Neural cell (in vitro differentiated cells): ENCODE data around the gene CALY.
"Not testable (repeated sequence)": the region's sequence is repeated elsewhere in the genome, so short reads cannot be mapped to it uniquely, and the experiment has no call there.

Experiments
- CTCF ChIP-seq: fragments of 450-650 bp; IDR thresholded peaks from 2 replicates; pipeline ENCODE4 v1.5.1; 2014; ENCODE audit warnings: antibody characterized with exemption, mild to moderate bottlenecking, moderate library complexity; ENCODE audit not compliant: poor library complexity, severe bottlenecking
- EP300 ChIP-seq: fragments of 450-650 bp; conservative IDR thresholded peaks from 2 replicates; pipeline ENCODE4 v1.6.1; 2014; ENCODE audit warnings: antibody characterized with exemption, mild to moderate bottlenecking, moderate library complexity; ENCODE audit not compliant: poor library complexity, severe bottlenecking
- EZH2 ChIP-seq: fragments of 200-600, 300-800 bp; shearing (Covaris generic), sonication (generic); IDR thresholded peaks from 2 replicates; pipeline ENCODE4 v1.6.1; 2014; ENCODE audit warnings: antibody characterized with exemption, low read length, borderline replicate concordance, mild to moderate bottlenecking; ENCODE audit not compliant: insufficient read depth, poor library complexity, severe bottlenecking
- MXI1 ChIP-seq: fragments of 450-650 bp; conservative IDR thresholded peaks from 2 replicates; pipeline ENCODE4 v1.6.1; 2014; ENCODE audit warnings: antibody characterized with exemption, mild to moderate bottlenecking; ENCODE audit not compliant: poor library complexity, severe bottlenecking
- POLR2AphosphoS5 ChIP-seq: IDR thresholded peaks from 2 replicates; pipeline ENCODE4 v1.6.1; 2012
- RAD21 ChIP-seq: fragments of 450-650 bp; conservative IDR thresholded peaks from 2 replicates; pipeline ENCODE4 v1.6.1; 2014; ENCODE audit warnings: antibody characterized with exemption, mild to moderate bottlenecking, moderate library complexity
- REST ChIP-seq: IDR thresholded peaks from 2 replicates; pipeline ENCODE4 v1.6.1; 2012; ENCODE audit warnings: borderline replicate concordance
- TAF1 ChIP-seq: IDR thresholded peaks from 2 replicates; pipeline ENCODE4 v1.6.1; 2012; ENCODE audit warnings: low read depth

GRCh38 chr10:133367461-133367860 lies 30.8 kb upstream of the CALY start:
- TF ChIP-seq CTCF, EZH2, REST, EP300, POLR2AphosphoS5, MXI1, RAD21, TAF1: not testable (repeated sequence)
